Activated naive CD4-positive, alpha-beta T cell treated with anti-CD3 and anti-CD28 coated beads, Interleukin-2, amount 10 ng/mL, durations not matched to agents 7 days and 5 days (primary cell): ENCODE data around the gene CENPU.
A peak's percentile ranks its signal among the peaks of the same experiment; 100 is the strongest.

Source experiments
- CTCF ChIA-PET: fragments of 350-600 bp; sonication (Branson Sonifier 250); formaldehyde crosslinking; loops from one replicate; lab custom pipeline; 2021; ENCODE audit warnings: antibody characterized with exemption; lab: Charles Lee
- DNase-seq: peaks from one replicate; pipeline ENCODE4 v3.0.0-alpha.2; 2020
- H3K27ac Mint-ChIP-seq: one replicate; pipeline ENCODE4 v1.8.0; 2021; ENCODE audit warnings: mild to moderate bottlenecking, moderate library complexity, mixed read lengths
- H3K27me3 Mint-ChIP-seq: one replicate; pipeline ENCODE4 v1.8.0; 2021; ENCODE audit warnings: mild to moderate bottlenecking, mixed read lengths
- H3K36me3 Mint-ChIP-seq: one replicate; pipeline ENCODE4 v1.8.0; 2021; ENCODE audit warnings: mixed read lengths
- H3K4me1 Mint-ChIP-seq: one replicate; pipeline ENCODE4 v1.8.0; 2021; ENCODE audit warnings: mixed read lengths
- H3K4me3 Mint-ChIP-seq: one replicate; pipeline ENCODE4 v1.8.0; 2021; ENCODE audit warnings: mild to moderate bottlenecking, moderate library complexity, mixed read lengths
- H3K9me3 Mint-ChIP-seq: one replicate; pipeline ENCODE4 v1.8.0; 2021; ENCODE audit warnings: mixed read lengths

The CENPU gene

GRCh38 chr4:184763150-184763780 is 29.4 kb upstream of the CENPU start:
- no peak for DNase-seq
- CTCF ChIA-PET, result interaction anchor here (0.7 to 3.2 kb wide), 3 partner anchors 17 to 57 kb away, joined by 3 to 16 read pairs (median 3); no protein-coding TSS in a partner anchor
- H3K27ac Mint-ChIP-seq, result peak overlapping the region; percentile 98
- H3K27me3 Mint-ChIP-seq, result no peaks in the 10 kb centered on the region
- no peaks in the 10 kb centered on the region for H3K9me3 Mint-ChIP-seq
- peak overlapping the region; percentile 3 for H3K4me3 Mint-ChIP-seq
- H3K36me3 Mint-ChIP-seq, result peaks cover 43% of the 10 kb centered on the region
- H3K4me1 Mint-ChIP-seq, result peaks cover 34% of the 10 kb centered on the region

- Mint-ChIP-seq H3K4me1 (peaks cover 34% of the 10 kb centered on the region), H3K36me3 (peaks cover 47% of the 10 kb centered on the region), H3K9me3 (no peaks in the 10 kb centered on the region), H3K27ac (peak overlapping the region; percentile 98), H3K27me3 (no peaks in the 10 kb centered on the region), H3K4me3 (peak overlapping the region; percentile 45)
- peak; percentile 71 for DNase-seq
- CTCF ChIA-PET, result interaction anchor here (1.3 to 3.2 kb wide), 2 partner anchors 16 to 58 kb away, joined by 3 to 16 read pairs; no protein-coding TSS in a partner anchor
Measured at GRCh38 chr4:184762100-184762499, 28.2 kb upstream of the CENPU start.

GRCh38 chr4:184760681-184761080 is 26.8 kb upstream of the CENPU start:
- Mint-ChIP-seq H3K27ac (no peak overlapping the region), H3K27me3 (no peaks in the 10 kb centered on the region), H3K4me3 (no peak overlapping the region), H3K36me3 (peaks cover 42% of the 10 kb centered on the region), H3K4me1 (peaks cover 34% of the 10 kb centered on the region), H3K9me3 (no peaks in the 10 kb centered on the region)
- CTCF ChIA-PET, result no interaction called here
- no peak for DNase-seq

GRCh38 chr4:184757810-184758209 is 23.9 kb upstream of the CENPU start:
- H3K27me3 Mint-ChIP-seq, result no peaks in the 10 kb centered on the region
- H3K36me3 Mint-ChIP-seq, result peaks cover 43% of the 10 kb centered on the region
- H3K27ac Mint-ChIP-seq, result no peak overlapping the region
- peaks cover 25% of the 10 kb centered on the region for H3K4me1 Mint-ChIP-seq
- DNase-seq, result no peak
- CTCF ChIA-PET, result interaction anchor here (1.3 kb wide), 1 partner anchor 12 kb away, joined by 5 read pairs; no protein-coding TSS in a partner anchor
- no peak overlapping the region for H3K4me3 Mint-ChIP-seq
- no peaks in the 10 kb centered on the region for H3K9me3 Mint-ChIP-seq

- peaks cover 33% of the 10 kb centered on the region for H3K36me3 Mint-ChIP-seq
- no peaks in the 10 kb centered on the region for H3K27me3 Mint-ChIP-seq
- CTCF ChIA-PET, result interaction anchor here (0.6 kb wide), 1 partner anchor 228 kb away, joined by 3 read pairs; no protein-coding TSS in a partner anchor
- H3K27ac Mint-ChIP-seq, result no peak overlapping the region
- H3K4me1 Mint-ChIP-seq, result peaks cover 15% of the 10 kb centered on the region
- H3K9me3 Mint-ChIP-seq, result no peaks in the 10 kb centered on the region
- no peak overlapping the region for H3K4me3 Mint-ChIP-seq
- DNase-seq, result no peak
Measured at GRCh38 chr4:184756399-184756798, 22.5 kb upstream of the CENPU start.

GRCh38 chr4:184755278-184755677 is 21.4 kb upstream of the CENPU start:
- DNase-seq, result no peak
- no peaks in the 10 kb centered on the region for H3K27me3 Mint-ChIP-seq
- no peak overlapping the region for H3K27ac Mint-ChIP-seq
- peaks cover 24% of the 10 kb centered on the region for H3K36me3 Mint-ChIP-seq
- no peak overlapping the region for H3K4me3 Mint-ChIP-seq
- peaks cover 8% of the 10 kb centered on the region for H3K4me1 Mint-ChIP-seq
- no peaks in the 10 kb centered on the region for H3K9me3 Mint-ChIP-seq
- CTCF ChIA-PET, result interaction anchor here (0.6 kb wide), 1 partner anchor 373 kb away, joined by 5 read pairs; no protein-coding TSS in a partner anchor

GRCh38 chr4:184752496-184753275 is 18.8 kb upstream of the CENPU start:
- DNase-seq, result no peak
- CTCF ChIA-PET, result interaction anchor here (0.6 kb wide), 1 partner anchor 69 kb away, joined by 3 read pairs; no protein-coding TSS in a partner anchor
- Mint-ChIP-seq H3K4me3 (no peak overlapping the region), H3K27me3 (peaks cover 5% of the 10 kb centered on the region), H3K9me3 (no peaks in the 10 kb centered on the region), H3K36me3 (peaks cover 12% of the 10 kb centered on the region), H3K4me1 (peaks cover 4% of the 10 kb centered on the region), H3K27ac (no peak overlapping the region)

GRCh38 chr4:184751585-184751956 is 17.7 kb upstream of the CENPU start:
- CTCF ChIA-PET, result no interaction called here
- Mint-ChIP-seq H3K27me3 (peaks cover 10% of the 10 kb centered on the region), H3K4me1 (peaks cover 9% of the 10 kb centered on the region), H3K4me3 (no peak overlapping the region), H3K36me3 (peaks cover 7% of the 10 kb centered on the region), H3K27ac (no peak overlapping the region), H3K9me3 (no peaks in the 10 kb centered on the region)
- DNase-seq, result no peak

- peaks cover 10% of the 10 kb centered on the region for H3K27me3 Mint-ChIP-seq
- H3K4me3 Mint-ChIP-seq, result no peak overlapping the region
- H3K9me3 Mint-ChIP-seq, result no peaks in the 10 kb centered on the region
- CTCF ChIA-PET, result no interaction called here
- H3K36me3 Mint-ChIP-seq, result peaks cover 7% of the 10 kb centered on the region
- H3K4me1 Mint-ChIP-seq, result peaks cover 14% of the 10 kb centered on the region
- no peak overlapping the region for H3K27ac Mint-ChIP-seq
- no peak for DNase-seq
Measured at GRCh38 chr4:184750926-184751584, 17.2 kb upstream of the CENPU start.

GRCh38 chr4:184748251-184748652 is 14.4 kb upstream of the CENPU start:
- CTCF ChIA-PET, result interaction anchor here (0.8 to 3.2 kb wide), 2 partner anchors 72 to 159 kb away, joined by 3 to 19 read pairs; no protein-coding TSS in a partner anchor
- Mint-ChIP-seq H3K27me3 (peaks cover 14% of the 10 kb centered on the region), H3K36me3 (no peaks in the 10 kb centered on the region), H3K27ac (no peak overlapping the region), H3K9me3 (no peaks in the 10 kb centered on the region), H3K4me3 (no peak overlapping the region), H3K4me1 (peaks cover 17% of the 10 kb centered on the region)
- DNase-seq, result no peak

GRCh38 chr4:184747034-184747830 is 13.3 kb upstream of the CENPU start:
- DNase-seq, result no peak
- Mint-ChIP-seq H3K36me3 (no peaks in the 10 kb centered on the region), H3K4me1 (peaks cover 17% of the 10 kb centered on the region), H3K4me3 (no peak overlapping the region), H3K27me3 (peaks cover 14% of the 10 kb centered on the region), H3K27ac (no peak overlapping the region), H3K9me3 (no peaks in the 10 kb centered on the region)
- CTCF ChIA-PET, result interaction anchor here (0.6 to 3.2 kb wide), 7 partner anchors 8 to 1037 kb away, joined by 3 to 19 read pairs (median 4); no protein-coding TSS in a partner anchor

GRCh38 chr4:184745831-184746795 is 12.2 kb upstream of the CENPU start:
- H3K36me3 Mint-ChIP-seq, result no peaks in the 10 kb centered on the region
- peaks cover 13% of the 10 kb centered on the region for H3K4me1 Mint-ChIP-seq
- H3K9me3 Mint-ChIP-seq, result no peaks in the 10 kb centered on the region
- peak; percentile 85 for DNase-seq
- H3K27me3 Mint-ChIP-seq, result peaks cover 14% of the 10 kb centered on the region
- peak overlapping the region; percentile 71 for H3K27ac Mint-ChIP-seq
- CTCF ChIA-PET, result interaction anchor here (0.5 to 3.2 kb wide), 34 partner anchors 9 to 1036 kb away, joined by 3 to 26 read pairs (median 4); partner anchors contain the start of gene CENPU
- H3K4me3 Mint-ChIP-seq, result no peak overlapping the region
